ENCODE data around the gene CEP290.

DNA sequence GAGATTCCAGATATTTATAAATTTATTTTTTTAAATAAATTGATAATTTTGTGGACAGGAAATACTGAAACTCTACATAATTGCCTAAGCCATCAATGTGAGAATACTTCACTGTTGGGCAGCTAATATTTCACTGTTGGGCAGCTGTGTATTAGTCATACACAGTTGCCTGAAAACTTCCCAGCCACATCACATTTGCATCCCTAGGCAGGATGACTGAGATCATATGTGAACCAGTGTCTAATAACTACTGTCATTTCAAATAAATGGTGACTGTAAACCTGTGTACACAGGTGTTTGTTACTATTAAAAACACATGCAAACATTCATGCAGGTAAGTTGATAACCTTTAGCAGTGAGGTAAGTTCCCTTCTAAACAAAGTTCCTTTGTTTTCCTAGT, 44.1 kb upstream of the CEP290 start:
- TF ChIP-seq, protein P1, sequence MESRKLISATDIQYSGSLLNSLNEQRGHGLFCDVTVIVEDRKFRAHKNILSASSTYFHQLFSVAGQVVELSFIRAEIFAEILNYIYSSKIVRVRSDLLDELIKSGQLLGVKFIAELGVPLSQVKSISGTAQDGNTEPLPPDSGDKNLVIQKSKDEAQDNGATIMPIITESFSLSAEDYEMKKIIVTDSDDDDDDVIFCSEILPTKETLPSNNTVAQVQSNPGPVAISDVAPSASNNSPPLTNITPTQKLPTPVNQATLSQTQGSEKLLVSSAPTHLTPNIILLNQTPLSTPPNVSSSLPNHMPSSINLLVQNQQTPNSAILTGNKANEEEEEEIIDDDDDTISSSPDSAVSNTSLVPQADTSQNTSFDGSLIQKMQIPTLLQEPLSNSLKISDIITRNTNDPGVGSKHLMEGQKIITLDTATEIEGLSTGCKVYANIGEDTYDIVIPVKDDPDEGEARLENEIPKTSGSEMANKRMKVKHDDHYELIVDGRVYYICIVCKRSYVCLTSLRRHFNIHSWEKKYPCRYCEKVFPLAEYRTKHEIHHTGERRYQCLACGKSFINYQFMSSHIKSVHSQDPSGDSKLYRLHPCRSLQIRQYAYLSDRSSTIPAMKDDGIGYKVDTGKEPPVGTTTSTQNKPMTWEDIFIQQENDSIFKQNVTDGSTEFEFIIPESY (IDR thresholded peaks at IDR 0.05) = no peak
- TF ChIP-seq CTCF (IDR thresholded peaks at IDR 0.05; ENCODE audit: low read depth, low read length, missing input control) (no peak), FOXA1 (IDR thresholded peaks at IDR 0.05) (no peak), TAF1 (conservative IDR thresholded peaks at IDR 0.05) (no peak), RAD21 (IDR thresholded peaks at IDR 0.05) (no peak), ATF3 (IDR thresholded peaks at IDR 0.05) (no peak), RXRA (IDR thresholded peaks at IDR 0.05) (no peak)
- TF ChIP-seq, protein P2, sequence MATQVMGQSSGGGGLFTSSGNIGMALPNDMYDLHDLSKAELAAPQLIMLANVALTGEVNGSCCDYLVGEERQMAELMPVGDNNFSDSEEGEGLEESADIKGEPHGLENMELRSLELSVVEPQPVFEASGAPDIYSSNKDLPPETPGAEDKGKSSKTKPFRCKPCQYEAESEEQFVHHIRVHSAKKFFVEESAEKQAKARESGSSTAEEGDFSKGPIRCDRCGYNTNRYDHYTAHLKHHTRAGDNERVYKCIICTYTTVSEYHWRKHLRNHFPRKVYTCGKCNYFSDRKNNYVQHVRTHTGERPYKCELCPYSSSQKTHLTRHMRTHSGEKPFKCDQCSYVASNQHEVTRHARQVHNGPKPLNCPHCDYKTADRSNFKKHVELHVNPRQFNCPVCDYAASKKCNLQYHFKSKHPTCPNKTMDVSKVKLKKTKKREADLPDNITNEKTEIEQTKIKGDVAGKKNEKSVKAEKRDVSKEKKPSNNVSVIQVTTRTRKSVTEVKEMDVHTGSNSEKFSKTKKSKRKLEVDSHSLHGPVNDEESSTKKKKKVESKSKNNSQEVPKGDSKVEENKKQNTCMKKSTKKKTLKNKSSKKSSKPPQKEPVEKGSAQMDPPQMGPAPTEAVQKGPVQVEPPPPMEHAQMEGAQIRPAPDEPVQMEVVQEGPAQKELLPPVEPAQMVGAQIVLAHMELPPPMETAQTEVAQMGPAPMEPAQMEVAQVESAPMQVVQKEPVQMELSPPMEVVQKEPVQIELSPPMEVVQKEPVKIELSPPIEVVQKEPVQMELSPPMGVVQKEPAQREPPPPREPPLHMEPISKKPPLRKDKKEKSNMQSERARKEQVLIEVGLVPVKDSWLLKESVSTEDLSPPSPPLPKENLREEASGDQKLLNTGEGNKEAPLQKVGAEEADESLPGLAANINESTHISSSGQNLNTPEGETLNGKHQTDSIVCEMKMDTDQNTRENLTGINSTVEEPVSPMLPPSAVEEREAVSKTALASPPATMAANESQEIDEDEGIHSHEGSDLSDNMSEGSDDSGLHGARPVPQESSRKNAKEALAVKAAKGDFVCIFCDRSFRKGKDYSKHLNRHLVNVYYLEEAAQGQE (IDR thresholded peaks at IDR 0.05) = no peak
- TF ChIP-seq, protein P3, sequence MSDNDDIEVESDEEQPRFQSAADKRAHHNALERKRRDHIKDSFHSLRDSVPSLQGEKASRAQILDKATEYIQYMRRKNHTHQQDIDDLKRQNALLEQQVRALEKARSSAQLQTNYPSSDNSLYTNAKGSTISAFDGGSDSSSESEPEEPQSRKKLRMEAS (IDR thresholded peaks at IDR 0.05) = no peak
